ENCODE data around the gene MCUR1. TPM values are rescaled to one million over a fixed set of nuclear protein-coding genes. Genes with fewer than 3 reads are reported as not detected.

MCUR1 gene
- polyA plus RNA-seq, 3 donors = 2.4 to 7.8 (median 5.2) TPM

DNA sequence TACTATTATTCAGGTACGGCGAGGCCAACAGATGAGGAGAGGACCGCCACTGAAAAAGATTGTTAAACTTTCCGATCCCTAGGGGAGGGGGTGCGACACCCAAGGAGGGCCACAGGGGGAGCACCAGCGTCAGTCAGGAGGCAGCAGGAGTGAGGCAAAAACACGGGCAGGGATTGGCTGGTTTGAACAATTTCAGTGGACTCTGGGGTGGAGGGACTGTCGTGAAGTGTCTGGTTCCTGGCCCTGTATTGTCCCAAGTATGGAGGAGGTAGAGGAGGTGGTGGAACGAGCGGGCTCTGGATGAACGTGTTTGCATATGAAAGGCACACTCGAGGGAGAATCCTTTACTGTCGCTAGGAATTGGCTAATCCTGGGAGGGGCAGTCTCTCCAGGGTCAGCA lies 32.5 kb upstream of the MCUR1 start:
- Histone ChIP-seq H3K4me3 (replicated peaks in 1 of 3; ENCODE audit: low read depth in 2 of 3, low read length in 3 of 3) (no peak overlapping the region), H3K79me2 (ENCODE audit: insufficient read depth, low read length) (no peaks in the 10 kb centered on the region), H3K9ac (ENCODE audit: insufficient read depth, low read length, poor library complexity, severe bottlenecking) (no peak overlapping the region), H3K27me3 (ENCODE audit: control insufficient read depth in 2 of 2, insufficient read depth in 2 of 2, low read length in 2 of 2) (no peaks in the 10 kb centered on the region), H3K4me2 (replicated peaks; ENCODE audit: extremely low read depth, low read length, poor library complexity, severe bottlenecking) (no peak overlapping the region), H3K4me1 (ENCODE audit: control insufficient read depth in 1 of 2, insufficient read depth in 2 of 2, low read length in 2 of 2) (no peaks in the 10 kb centered on the region), H3K27ac (ENCODE audit: low read depth in 1 of 2, low read length in 2 of 2) (no peak overlapping the region), H3K9me3 (replicated peaks in 1 of 2; ENCODE audit: control insufficient read depth in 1 of 2, insufficient read depth in 1 of 2, low read length in 2 of 2) (no peaks in the 10 kb centered on the region), H2AFZ (ENCODE audit: insufficient read depth, low read depth, low read length, poor library complexity, severe bottlenecking) (no peak overlapping the region), H3K36me3 (replicated peaks in 1 of 2; ENCODE audit: control insufficient read depth in 1 of 2, insufficient read depth in 2 of 2, low read length in 2 of 2) (no peaks in the 10 kb centered on the region), H4K20me1 (ENCODE audit: insufficient read depth, low read length) (no peaks in the 10 kb centered on the region)
- no peak for DNase-seq
- Mint-ChIP-seq H3K27ac (no peak overlapping the region), H3K4me3 (no peak overlapping the region), H3K36me3 (no peaks in the 10 kb centered on the region), H3K4me1 (no peaks in the 10 kb centered on the region), H3K27me3 (ENCODE audit: low read depth in 3 of 3) (peaks cover 3 to 7% (median 6%) of the 10 kb centered on the region in 3 donors), H3K9me3 (peaks cover 0 to 13% (median 0%) of the 10 kb centered on the region in 7 donors)
- intact Hi-C loops (cut with micrococcal nuclease) = no loop called here
- 83% methylated on average over 11 of the region's 13 CpGs for WGBS (ENCODE audit: insufficient coverage)
- TF ChIP-seq, protein P1, sequence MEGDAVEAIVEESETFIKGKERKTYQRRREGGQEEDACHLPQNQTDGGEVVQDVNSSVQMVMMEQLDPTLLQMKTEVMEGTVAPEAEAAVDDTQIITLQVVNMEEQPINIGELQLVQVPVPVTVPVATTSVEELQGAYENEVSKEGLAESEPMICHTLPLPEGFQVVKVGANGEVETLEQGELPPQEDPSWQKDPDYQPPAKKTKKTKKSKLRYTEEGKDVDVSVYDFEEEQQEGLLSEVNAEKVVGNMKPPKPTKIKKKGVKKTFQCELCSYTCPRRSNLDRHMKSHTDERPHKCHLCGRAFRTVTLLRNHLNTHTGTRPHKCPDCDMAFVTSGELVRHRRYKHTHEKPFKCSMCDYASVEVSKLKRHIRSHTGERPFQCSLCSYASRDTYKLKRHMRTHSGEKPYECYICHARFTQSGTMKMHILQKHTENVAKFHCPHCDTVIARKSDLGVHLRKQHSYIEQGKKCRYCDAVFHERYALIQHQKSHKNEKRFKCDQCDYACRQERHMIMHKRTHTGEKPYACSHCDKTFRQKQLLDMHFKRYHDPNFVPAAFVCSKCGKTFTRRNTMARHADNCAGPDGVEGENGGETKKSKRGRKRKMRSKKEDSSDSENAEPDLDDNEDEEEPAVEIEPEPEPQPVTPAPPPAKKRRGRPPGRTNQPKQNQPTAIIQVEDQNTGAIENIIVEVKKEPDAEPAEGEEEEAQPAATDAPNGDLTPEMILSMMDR (IDR thresholded peaks at IDR 0.05) = no peak

DNA sequence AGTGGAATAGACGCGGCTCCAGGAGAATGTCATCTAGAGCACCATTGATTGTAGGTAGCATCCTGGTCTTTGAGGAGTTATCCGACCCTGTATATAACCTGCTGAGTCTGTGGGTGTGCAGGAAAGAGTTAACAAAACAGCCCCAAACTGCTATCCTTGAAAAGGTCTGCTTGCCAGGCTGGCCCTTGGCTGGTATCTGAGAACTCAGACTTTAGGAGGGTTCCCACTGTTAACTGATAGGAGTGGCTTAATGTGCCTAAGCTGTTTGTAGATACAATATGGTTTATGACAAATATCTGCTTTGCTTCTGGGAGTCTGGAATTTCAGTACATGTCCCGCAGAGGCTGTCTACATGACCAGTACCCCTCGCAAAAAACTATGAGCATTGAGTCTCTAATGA lies 27.6 kb upstream of the MCUR1 start:
- Histone ChIP-seq H4K20me1 (ENCODE audit: insufficient read depth, low read length) (no peaks in the 10 kb centered on the region), H3K4me3 (replicated peaks in 1 of 3; ENCODE audit: low read depth in 2 of 3, low read length in 3 of 3) (no peak overlapping the region), H3K27me3 (ENCODE audit: control insufficient read depth in 2 of 2, insufficient read depth in 2 of 2, low read length in 2 of 2) (no peaks in the 10 kb centered on the region), H3K9ac (ENCODE audit: insufficient read depth, low read length, poor library complexity, severe bottlenecking) (no peak overlapping the region), H3K27ac (ENCODE audit: low read depth in 1 of 2, low read length in 2 of 2) (no peak overlapping the region), H3K79me2 (ENCODE audit: insufficient read depth, low read length) (no peaks in the 10 kb centered on the region), H3K4me2 (replicated peaks; ENCODE audit: extremely low read depth, low read length, poor library complexity, severe bottlenecking) (no peak overlapping the region), H3K9me3 (replicated peaks in 1 of 2; ENCODE audit: control insufficient read depth in 1 of 2, insufficient read depth in 1 of 2, low read length in 2 of 2) (no peaks in the 10 kb centered on the region), H2AFZ (ENCODE audit: insufficient read depth, low read depth, low read length, poor library complexity, severe bottlenecking) (no peak overlapping the region), H3K4me1 (ENCODE audit: control insufficient read depth in 1 of 2, insufficient read depth in 2 of 2, low read length in 2 of 2) (no peaks in the 10 kb centered on the region), H3K36me3 (replicated peaks in 1 of 2; ENCODE audit: control insufficient read depth in 1 of 2, insufficient read depth in 2 of 2, low read length in 2 of 2) (no peaks in the 10 kb centered on the region)
- TF ChIP-seq, protein P1 (IDR thresholded peaks at IDR 0.05) = no peak
- Mint-ChIP-seq H3K27ac (no peak overlapping the region), H3K9me3 (peaks cover 0 to 7% (median 0%) of the 10 kb centered on the region in 7 donors), H3K27me3 (ENCODE audit: low read depth in 3 of 3) (peaks cover 1 to 5% (median 3%) of the 10 kb centered on the region in 3 donors), H3K4me3 (no peak overlapping the region), H3K4me1 (no peaks in the 10 kb centered on the region), H3K36me3 (no peaks in the 10 kb centered on the region)
- intact Hi-C loops (cut with micrococcal nuclease) = no loop called here
- DNase-seq = no peak
- WGBS (ENCODE audit: insufficient coverage) = 100% methylated on average over 5 of the region's 5 CpGs

Data from CD14-positive monocyte (primary cell).